Large intestine (tissue), 3 donors: ENCODE results near the gene GADD45GIP1. TPM values are rescaled to one million over a fixed set of nuclear protein-coding genes. Genes with fewer than 3 reads are reported as not detected.
"Not testable (repeated sequence)": the region's sequence is repeated elsewhere in the genome, so short reads cannot be mapped to it uniquely, and the experiment has no call there.

Experiments used
- DNase-seq, 2 donors: peaks; one replicate each; pipeline versions ENCODE4 v3.0.0 to v3.0.0-alpha.2; 2013
- H3K27ac ChIP-seq: one replicate; pipeline ENCODE4 v1.5.1; 2013; ENCODE audit warnings: low read length
- H3K27me3 ChIP-seq: 2 replicates; pipeline ENCODE4 v1.6.1; 2013; ENCODE audit warnings: low read length; ENCODE audit not compliant: control insufficient read depth, insufficient read depth
- H3K36me3 ChIP-seq: 2 replicates; pipeline ENCODE4 v1.6.1; 2013; ENCODE audit warnings: low read length; ENCODE audit not compliant: control insufficient read depth, insufficient read depth
- H3K4me1 ChIP-seq: one replicate; pipeline ENCODE4 v1.6.1; 2013; ENCODE audit warnings: low read length; ENCODE audit not compliant: control insufficient read depth, insufficient read depth
- H3K4me3 ChIP-seq: one replicate; pipeline ENCODE4 v1.5.1; 2013; ENCODE audit warnings: low read length
- H3K9me3 ChIP-seq: one replicate; pipeline ENCODE4 v1.6.1; 2013; ENCODE audit warnings: mild to moderate bottlenecking, low read depth, low read length, moderate library complexity; ENCODE audit not compliant: control insufficient read depth
- WGBS: methylation state at CpG from one replicate; pipeline ENCODE4 v1.1.5; 2013; ENCODE audit warnings: low lambda C conversion rate; ENCODE audit not compliant: insufficient coverage; 5-methylcytosine and 5-hydroxymethylcytosine counted together
- polyA plus RNA-seq: library from polyadenylated mRNA; unstranded; fragments of 120-200 nt; gene quantifications from one replicate; pipeline ENCODE4 v1.2.1, GENCODE V29; 2013

Gene GADD45GIP1
- polyA plus RNA-seq, 1 donor = 30.5 TPM

GRCh38 chr19:12965017-12965811 lies 8.2 kb upstream of the GADD45GIP1 start:
- Histone ChIP-seq H3K4me3 (peak overlapping the region; percentile 37), H3K9me3 (no peaks in the 10 kb centered on the region), H3K4me1 (peaks cover 6% of the 10 kb centered on the region), H3K27ac (no peak overlapping the region), H3K36me3 (no peaks in the 10 kb centered on the region), H3K27me3 (no peaks in the 10 kb centered on the region)
- WGBS = no CpG with 5 or more reads among the region's 34 CpGs
- peak; percentile 68 to 75 for DNase-seq

GRCh38 chr19:12959481-12959880 lies 2.5 kb upstream of the GADD45GIP1 start:
- Histone ChIP-seq H3K27me3 (no peaks in the 10 kb centered on the region), H3K4me3 (no peak overlapping the region), H3K9me3 (no peaks in the 10 kb centered on the region), H3K27ac (no peak overlapping the region), H3K4me1 (peaks cover 6% of the 10 kb centered on the region), H3K36me3 (peaks cover 3% of the 10 kb centered on the region)
- 68% methylated on average over 3 of the region's 6 CpGs for WGBS
- no peak for DNase-seq

- 100% methylated on average over 1 of the region's 31 CpGs for WGBS
Observed at GRCh38 chr19:12957389-12957952, 448 bp upstream of the GADD45GIP1 start.

GRCh38 chr19:12955996-12956395 lies 1.0 kb downstream of the GADD45GIP1 start:
- peaks cover 11% of the 10 kb centered on the region for H3K4me1 ChIP-seq
- no peak overlapping the region for H3K27ac ChIP-seq
- no peaks in the 10 kb centered on the region for H3K27me3 ChIP-seq
- no peak for DNase-seq
- H3K36me3 ChIP-seq = peaks cover 36% of the 10 kb centered on the region
- H3K4me3 ChIP-seq = peak overlapping the region; percentile 62
- no peaks in the 10 kb centered on the region for H3K9me3 ChIP-seq
- 60% methylated on average over 1 of the region's 12 CpGs for WGBS

More at GRCh38 chr19:12957389-12957952, 448 bp upstream of the GADD45GIP1 start:
- H3K9me3 ChIP-seq, DNase-seq, H3K27me3 ChIP-seq: not testable (repeated sequence)
- peak overlapping the region; percentile 80 for H3K27ac ChIP-seq
- peaks cover 23% of the 10 kb centered on the region for H3K36me3 ChIP-seq
- peak overlapping the region; percentile 62 for H3K4me3 ChIP-seq
- H3K4me1 ChIP-seq = peaks cover 11% of the 10 kb centered on the region

- H3K27me3 ChIP-seq, DNase-seq, H3K27ac ChIP-seq, H3K9me3 ChIP-seq: not testable (repeated sequence)
- peak overlapping the region; percentile 62 for H3K4me3 ChIP-seq
- WGBS = no CpG with 5 or more reads among the region's 9 CpGs
- H3K4me1 ChIP-seq = peaks cover 11% of the 10 kb centered on the region
- peaks cover 41% of the 10 kb centered on the region for H3K36me3 ChIP-seq
Observed at GRCh38 chr19:12955575-12955974, 1.4 kb downstream of the GADD45GIP1 start.

- Histone ChIP-seq H3K27ac (no peak overlapping the region), H3K4me3 (no peak overlapping the region), H3K27me3 (no peaks in the 10 kb centered on the region), H3K4me1 (peaks cover 11% of the 10 kb centered on the region), H3K36me3 (peaks cover 49% of the 10 kb centered on the region), H3K9me3 (no peaks in the 10 kb centered on the region)
- WGBS = no CpG with 5 or more reads among the region's 1 CpG
- no peak for DNase-seq
Observed at GRCh38 chr19:12954612-12954962, 2.4 kb downstream of the GADD45GIP1 start.

GRCh38 chr19:12953799-12954611 lies 3.0 kb downstream of the GADD45GIP1 start:
- peaks cover 55% of the 10 kb centered on the region for H3K36me3 ChIP-seq
- H3K9me3 ChIP-seq = no peaks in the 10 kb centered on the region
- H3K27ac ChIP-seq = peak overlapping the region; percentile 17
- peaks cover 11% of the 10 kb centered on the region for H3K4me1 ChIP-seq
- H3K27me3 ChIP-seq = no peaks in the 10 kb centered on the region
- DNase-seq = no peak
- WGBS = no CpG with 5 or more reads among the region's 12 CpGs
- no peak overlapping the region for H3K4me3 ChIP-seq

GRCh38 chr19:12953138-12953798 lies 3.8 kb downstream of the GADD45GIP1 start:
- Histone ChIP-seq H3K9me3 (no peaks in the 10 kb centered on the region), H3K27ac (peak overlapping the region; percentile 17), H3K4me3 (no peak overlapping the region), H3K4me1 (peaks cover 11% of the 10 kb centered on the region), H3K27me3 (no peaks in the 10 kb centered on the region), H3K36me3 (peaks cover 62% of the 10 kb centered on the region)
- no peak for DNase-seq
- no CpG with 5 or more reads among the region's 11 CpGs for WGBS

- Histone ChIP-seq H3K36me3 (peaks cover 68% of the 10 kb centered on the region), H3K4me3 (no peak overlapping the region), H3K27ac (no peak overlapping the region), H3K9me3 (no peaks in the 10 kb centered on the region), H3K4me1 (peaks cover 13% of the 10 kb centered on the region), H3K27me3 (no peaks in the 10 kb centered on the region)
- no peak for DNase-seq
- no CpG with 5 or more reads among the region's 12 CpGs for WGBS
Observed at GRCh38 chr19:12952488-12953137, 4.4 kb downstream of the GADD45GIP1 start.
